ENCODE results near the gene UBA5.

UBA5 gene

DNA sequence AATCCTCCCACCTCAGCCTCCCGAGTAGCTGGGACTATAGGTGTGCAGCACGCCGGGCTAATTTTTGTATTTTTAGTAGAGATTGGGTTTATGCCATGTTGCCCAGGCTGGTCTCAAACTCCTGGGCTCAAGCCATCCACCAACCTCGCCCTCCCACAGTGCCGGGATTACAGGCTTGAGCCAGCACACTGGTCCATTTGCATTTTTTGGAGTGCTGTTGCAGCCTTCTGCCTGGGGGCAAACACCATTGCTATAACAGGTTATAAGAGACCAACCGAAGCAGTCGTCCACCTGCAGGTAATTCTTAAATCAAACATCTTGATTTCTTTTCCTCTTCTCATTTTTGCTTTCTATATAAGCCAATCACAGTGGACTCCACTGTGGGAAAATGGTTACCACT lies 35.3 kb upstream of the UBA5 start:
- TF ChIP-seq, protein P1, sequence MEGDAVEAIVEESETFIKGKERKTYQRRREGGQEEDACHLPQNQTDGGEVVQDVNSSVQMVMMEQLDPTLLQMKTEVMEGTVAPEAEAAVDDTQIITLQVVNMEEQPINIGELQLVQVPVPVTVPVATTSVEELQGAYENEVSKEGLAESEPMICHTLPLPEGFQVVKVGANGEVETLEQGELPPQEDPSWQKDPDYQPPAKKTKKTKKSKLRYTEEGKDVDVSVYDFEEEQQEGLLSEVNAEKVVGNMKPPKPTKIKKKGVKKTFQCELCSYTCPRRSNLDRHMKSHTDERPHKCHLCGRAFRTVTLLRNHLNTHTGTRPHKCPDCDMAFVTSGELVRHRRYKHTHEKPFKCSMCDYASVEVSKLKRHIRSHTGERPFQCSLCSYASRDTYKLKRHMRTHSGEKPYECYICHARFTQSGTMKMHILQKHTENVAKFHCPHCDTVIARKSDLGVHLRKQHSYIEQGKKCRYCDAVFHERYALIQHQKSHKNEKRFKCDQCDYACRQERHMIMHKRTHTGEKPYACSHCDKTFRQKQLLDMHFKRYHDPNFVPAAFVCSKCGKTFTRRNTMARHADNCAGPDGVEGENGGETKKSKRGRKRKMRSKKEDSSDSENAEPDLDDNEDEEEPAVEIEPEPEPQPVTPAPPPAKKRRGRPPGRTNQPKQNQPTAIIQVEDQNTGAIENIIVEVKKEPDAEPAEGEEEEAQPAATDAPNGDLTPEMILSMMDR (IDR thresholded peaks at IDR 0.05; ENCODE audit: control extremely low read depth, extremely low read depth, low read depth, missing control alignments) = no peak
- ChIA-PET CTCF (interaction anchor here (3.3 to 3.4 kb wide), 2 partner anchors 11 to 18 kb away, joined by 13 to 28 read pairs; no protein-coding TSS in a partner anchor), POLR2A (no interaction called here)
- no peak for DNase-seq (ENCODE audit: extremely low spot score)

DNA sequence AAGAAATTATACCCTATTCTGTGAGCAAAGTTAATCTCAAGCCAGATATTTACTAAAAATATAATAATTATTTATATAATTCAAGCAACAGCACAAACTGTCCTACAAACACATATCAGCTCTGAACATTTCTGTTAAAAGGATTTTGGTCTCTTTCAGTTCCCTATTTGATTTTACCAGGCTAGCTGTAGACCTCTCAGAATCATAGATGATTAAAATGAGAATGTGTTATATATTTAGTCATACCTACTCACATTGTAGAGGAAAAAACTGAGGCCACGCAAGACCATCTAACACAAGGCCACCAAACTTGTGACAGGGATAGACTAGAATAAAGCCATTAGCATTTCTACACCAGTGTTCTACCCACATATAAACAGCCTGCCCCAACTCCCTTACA lies 34.5 kb upstream of the UBA5 start:
- DNase-seq (ENCODE audit: extremely low spot score) = peak; percentile 51
- CTCF ChIA-PET = interaction anchor here (1.4 to 3.4 kb wide), 4 partner anchors 10 to 89 kb away, joined by 5 to 28 read pairs (median 10); no protein-coding TSS in a partner anchor
- TF ChIP-seq, protein P1 (IDR thresholded peaks at IDR 0.05; ENCODE audit: control extremely low read depth, extremely low read depth, low read depth, missing control alignments) = no peak
- POLR2A ChIA-PET = no interaction called here

DNA sequence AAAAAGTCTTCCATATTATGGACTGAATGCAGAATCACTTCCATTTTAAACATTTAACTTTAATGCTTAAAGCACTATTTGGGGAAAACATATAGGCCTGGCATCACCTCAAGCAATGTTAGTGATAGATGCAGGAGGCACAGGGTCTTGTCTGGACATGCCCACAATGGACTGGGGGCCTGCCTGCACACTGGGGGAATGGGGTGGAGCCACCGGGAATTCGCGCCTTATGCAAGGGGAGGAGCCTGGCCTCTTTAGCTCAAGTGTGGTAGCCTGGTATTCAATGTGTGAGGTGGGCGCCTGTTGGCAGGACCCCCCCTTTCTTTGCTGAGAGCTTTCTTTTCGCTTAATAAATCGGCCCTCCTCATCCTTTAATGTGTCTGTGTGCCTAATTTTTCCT lies 33.2 kb upstream of the UBA5 start:
- no peak for DNase-seq (ENCODE audit: extremely low spot score)
- CTCF ChIA-PET = interaction anchor here (1.1 to 3.4 kb wide), 4 partner anchors 9 to 91 kb away, joined by 4 to 28 read pairs (median 10); no protein-coding TSS in a partner anchor
- POLR2A ChIA-PET = no interaction called here
- TF ChIP-seq, protein P1 (IDR thresholded peaks at IDR 0.05; ENCODE audit: control extremely low read depth, extremely low read depth, low read depth, missing control alignments) = no peak

DNA sequence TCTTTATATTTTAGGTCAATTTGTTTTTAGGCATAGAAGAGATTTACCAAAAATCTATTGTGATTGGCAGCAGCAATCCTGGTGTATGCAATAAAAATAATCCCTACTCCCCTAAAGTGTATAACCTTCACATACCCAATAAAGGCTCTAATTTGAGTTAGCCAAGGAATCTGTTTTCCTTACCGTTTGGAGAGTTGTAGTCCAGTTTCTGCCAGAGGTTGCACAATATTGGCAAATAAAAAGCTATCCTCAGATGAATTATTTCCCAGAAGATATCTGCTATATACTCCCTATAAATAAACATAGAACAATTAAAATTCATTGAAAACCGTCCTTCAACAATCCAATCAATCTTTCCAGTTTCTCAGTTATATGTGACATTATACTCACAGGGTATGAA lies 32.0 kb upstream of the UBA5 start:
- no peak for DNase-seq (ENCODE audit: extremely low spot score)
- CTCF ChIA-PET = interaction anchor here (4.0 kb wide), 1 partner anchor 14 kb away, joined by 23 read pairs; no protein-coding TSS in a partner anchor
- TF ChIP-seq, protein P1 (IDR thresholded peaks at IDR 0.05; ENCODE audit: control extremely low read depth, extremely low read depth, low read depth, missing control alignments) = no peak
- POLR2A ChIA-PET = no interaction called here

DNA sequence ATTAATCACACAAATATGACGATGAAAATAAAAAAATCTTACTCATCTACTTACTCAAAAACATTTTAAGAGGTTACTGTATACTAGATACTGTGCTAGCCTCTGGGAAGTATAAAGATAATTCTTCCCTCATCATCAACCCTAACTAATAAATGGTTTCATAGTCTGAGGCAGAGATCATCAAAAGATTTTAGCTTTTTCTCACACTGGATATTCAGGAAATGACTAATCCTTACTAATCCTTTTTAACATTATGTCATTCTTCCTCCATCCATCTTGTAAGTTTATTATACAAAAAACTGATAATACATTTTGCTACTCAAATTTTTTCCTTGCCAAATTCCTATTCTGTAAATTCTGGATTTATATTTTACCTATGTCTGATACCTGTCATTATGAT lies 30.2 kb upstream of the UBA5 start:
- CTCF ChIA-PET = interaction anchor here (4.0 kb wide), 1 partner anchor 12 kb away, joined by 23 read pairs; no protein-coding TSS in a partner anchor
- DNase-seq (ENCODE audit: extremely low spot score) = no peak
- POLR2A ChIA-PET = no interaction called here
- TF ChIP-seq, protein P1 (IDR thresholded peaks at IDR 0.05; ENCODE audit: control extremely low read depth, extremely low read depth, low read depth, missing control alignments) = no peak

DNA sequence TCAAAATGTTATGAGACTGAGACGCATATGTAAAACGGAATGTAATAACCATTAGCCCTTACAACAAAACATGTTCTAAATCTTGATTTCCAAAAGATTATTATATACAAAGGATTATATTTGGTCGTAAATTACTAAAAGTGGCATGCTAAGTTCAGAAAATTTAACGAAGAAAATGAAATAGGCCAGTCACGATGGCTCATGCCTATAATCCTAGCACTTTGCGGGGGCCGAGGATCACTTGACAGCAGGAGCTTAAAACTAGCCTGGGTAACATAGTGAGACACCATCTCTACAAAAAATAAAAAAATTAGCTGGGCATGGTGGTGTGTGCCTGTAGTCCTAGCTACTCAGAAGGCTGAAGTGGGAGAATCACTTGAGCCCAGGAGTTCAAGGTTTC lies 29.5 kb upstream of the UBA5 start:
- DNase-seq (ENCODE audit: extremely low spot score) = no peak
- TF ChIP-seq, protein P1 (IDR thresholded peaks at IDR 0.05; ENCODE audit: control extremely low read depth, extremely low read depth, low read depth, missing control alignments) = no peak
- ChIA-PET CTCF (interaction anchor here (1.6 to 4.0 kb wide), 2 partner anchors 11 to 96 kb away, joined by 10 to 23 read pairs; no protein-coding TSS in a partner anchor), POLR2A (no interaction called here)

Data from GM10248 (cell line).